ENCODE data around the gene MATCAP1. TPM values are rescaled to one million over a fixed set of nuclear protein-coding genes. Genes with fewer than 3 reads are reported as not detected.

The MATCAP1 gene
- total RNA-seq, 2 experiments from 2014 or later: 38.6 to 56.0 TPM

DNA sequence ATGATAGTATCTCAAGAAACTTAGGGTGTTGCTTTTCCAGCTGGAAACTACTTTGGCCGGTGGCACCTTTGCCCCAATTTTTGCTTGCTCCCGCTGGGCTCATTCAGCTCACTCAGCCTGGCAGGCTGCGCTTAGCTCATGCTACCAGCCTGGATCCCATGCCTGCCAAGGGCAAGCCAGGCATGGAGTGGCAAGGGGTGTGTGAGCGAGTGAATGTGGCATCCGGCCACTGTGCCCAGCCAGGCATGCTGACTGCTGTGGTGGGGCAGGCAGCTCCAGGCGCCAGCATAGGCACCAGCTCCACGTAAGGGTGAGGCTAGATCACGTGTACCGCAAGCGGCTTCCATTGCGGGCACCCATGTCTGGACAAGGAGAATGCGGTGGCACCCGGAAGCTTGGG is 42.4 kb downstream of the MATCAP1 start:
- Mint-ChIP-seq H3K4me1 (no peaks in the 10 kb centered on the region), H3K36me3 (peaks cover 16% of the 10 kb centered on the region), H3K9me3 (ENCODE audit: low read depth) (no peaks in the 10 kb centered on the region), H3K27ac (no peak overlapping the region), H3K27me3 (no peaks in the 10 kb centered on the region), H3K4me3 (no peak overlapping the region)
- CTCF ChIA-PET: interaction anchor here (0.8 to 1.9 kb wide), 11 partner anchors 9 to 306 kb away, joined by 3 to 14 read pairs (median 4); partner anchors contain the start of gene B3GNT9
- DNase-seq: no peak
- no peak for ATAC-seq

DNA sequence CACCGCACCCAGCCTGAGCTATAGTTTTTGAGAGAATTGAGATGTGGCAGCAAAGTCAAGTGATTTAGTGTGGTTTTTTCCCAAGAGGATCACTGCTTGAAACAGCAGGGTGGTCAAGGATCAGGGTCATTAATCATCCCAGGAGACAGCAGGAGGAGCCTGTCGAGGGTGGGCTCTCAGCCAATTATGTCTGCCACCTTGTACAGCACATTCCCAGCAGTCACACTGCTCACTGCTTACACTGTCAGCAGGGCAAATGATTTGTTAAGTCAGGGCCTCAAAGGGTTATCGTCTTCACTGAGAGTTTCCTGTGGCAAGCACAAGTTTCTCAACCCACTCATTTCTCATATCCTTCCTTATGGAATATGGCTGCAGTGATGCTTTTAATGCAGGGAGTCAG is 46.2 kb downstream of the MATCAP1 start:
- no peak for ATAC-seq
- no peak overlapping the region for H3K27ac Mint-ChIP-seq
- no peaks in the 10 kb centered on the region for H3K9me3 Mint-ChIP-seq (ENCODE audit: low read depth)
- H3K4me1 Mint-ChIP-seq: peaks cover 3% of the 10 kb centered on the region
- peaks cover 30% of the 10 kb centered on the region for H3K36me3 Mint-ChIP-seq
- CTCF ChIA-PET: interaction anchor here (1.1 to 3.8 kb wide), 3 partner anchors 8 to 120 kb away, joined by 3 to 17 read pairs (median 3); no protein-coding TSS in a partner anchor
- H3K27me3 Mint-ChIP-seq: no peaks in the 10 kb centered on the region
- no peak for DNase-seq
- no peak overlapping the region for H3K4me3 Mint-ChIP-seq

DNA sequence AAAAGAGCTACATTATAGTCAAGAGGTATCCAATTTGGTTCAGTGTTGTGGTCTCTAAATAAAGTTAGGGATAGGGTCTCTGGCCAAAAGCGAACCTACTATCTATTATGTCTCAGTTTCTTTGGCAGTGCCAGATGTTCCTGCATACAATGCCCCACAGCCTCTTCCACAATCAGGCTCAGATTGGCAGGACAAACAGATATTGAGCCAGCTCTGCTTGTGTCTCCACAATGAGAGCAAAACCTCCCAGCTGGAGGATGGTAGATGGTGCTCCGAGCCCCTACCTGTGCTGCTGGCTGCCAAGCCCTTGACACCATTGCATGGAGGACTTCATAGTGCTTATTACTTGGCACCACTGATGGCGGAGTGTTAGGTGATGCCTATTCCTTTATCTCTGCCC is 54.3 kb downstream of the MATCAP1 start:
- Mint-ChIP-seq H3K27me3 (no peaks in the 10 kb centered on the region), H3K4me1 (peaks cover 5% of the 10 kb centered on the region), H3K4me3 (no peak overlapping the region), H3K36me3 (peaks cover 12% of the 10 kb centered on the region), H3K27ac (no peak overlapping the region), H3K9me3 (ENCODE audit: low read depth) (no peaks in the 10 kb centered on the region)
- no peak for DNase-seq
- no peak for ATAC-seq
- CTCF ChIA-PET: interaction anchor here (0.5 to 1.4 kb wide), 6 partner anchors 9 to 154 kb away, joined by 3 to 5 read pairs (median 3); no protein-coding TSS in a partner anchor

DNA sequence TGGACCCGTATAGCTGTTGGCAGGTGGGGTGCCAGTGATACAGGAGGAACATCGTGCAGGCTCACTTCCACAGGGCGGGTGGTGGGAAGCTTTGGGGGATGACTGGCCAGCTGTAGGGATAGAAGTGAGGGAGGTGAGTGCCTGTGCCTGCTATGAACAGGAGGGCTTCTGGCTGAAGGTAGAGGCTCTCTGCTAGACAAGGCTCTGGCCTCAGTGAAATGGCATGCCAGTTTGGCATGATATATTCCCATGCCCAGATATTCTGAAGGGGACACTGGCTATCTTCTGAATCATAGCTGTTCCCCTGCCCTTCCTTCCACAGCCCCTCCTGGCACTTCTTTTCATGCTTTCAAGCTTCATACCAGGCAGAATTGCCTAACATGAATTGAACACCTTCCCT is 54.9 kb downstream of the MATCAP1 start:
- DNase-seq (no peak), ATAC-seq (no peak)
- Mint-ChIP-seq H3K4me1 (peaks cover 5% of the 10 kb centered on the region), H3K27me3 (no peaks in the 10 kb centered on the region), H3K36me3 (peaks cover 10% of the 10 kb centered on the region), H3K9me3 (ENCODE audit: low read depth) (no peaks in the 10 kb centered on the region), H3K4me3 (no peak overlapping the region), H3K27ac (no peak overlapping the region)
- CTCF ChIA-PET: interaction anchor here (1.0 to 1.8 kb wide), 6 partner anchors 9 to 153 kb away, joined by 3 to 5 read pairs (median 4); no protein-coding TSS in a partner anchor

DNA sequence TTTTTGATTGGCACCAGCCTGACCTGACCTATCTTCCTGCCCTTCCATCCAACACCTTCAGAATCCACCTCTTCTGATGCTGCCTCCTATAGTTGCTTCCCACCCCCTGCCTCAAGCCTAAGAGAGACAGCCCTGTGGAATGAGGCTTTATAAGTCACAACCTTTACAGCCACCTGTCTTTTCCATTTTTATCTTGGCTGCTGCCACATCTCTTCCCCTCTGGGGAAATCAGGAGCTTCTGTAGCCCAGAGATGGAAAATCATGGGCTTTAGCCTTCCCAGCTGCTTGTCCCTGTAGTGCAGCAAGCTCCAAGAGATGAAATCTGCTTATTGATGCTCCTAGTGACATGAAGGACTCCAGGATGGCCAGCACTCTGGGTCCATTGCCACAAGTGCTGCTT is 55.3 kb downstream of the MATCAP1 start:
- no peak for DNase-seq
- H3K4me3 Mint-ChIP-seq: no peak overlapping the region
- no peak for ATAC-seq
- peaks cover 5% of the 10 kb centered on the region for H3K4me1 Mint-ChIP-seq
- H3K36me3 Mint-ChIP-seq: peaks cover 13% of the 10 kb centered on the region
- CTCF ChIA-PET: interaction anchor here (1.0 to 1.8 kb wide), 2 partner anchors 27 to 46 kb away, joined by 3 to 5 read pairs; no protein-coding TSS in a partner anchor
- no peaks in the 10 kb centered on the region for H3K27me3 Mint-ChIP-seq
- H3K9me3 Mint-ChIP-seq (ENCODE audit: low read depth): no peaks in the 10 kb centered on the region
- H3K27ac Mint-ChIP-seq: no peak overlapping the region

Small RNAs within 50 kb of the gene (microRNA-seq; reads per million reads assigned to microRNA genes)
- 26.4 reads per million, percentile 47 among the genes with 10 or more reads in this experiment for gene MIR328

Other genes starting within 250 kb of the MATCAP1 start
- 100 to 1,000 TPM; 124 to 131 TPM for gene CIAO2B, start 249.6 kb downstream of the MATCAP1 start, total RNA-seq
- gene CES2, start 248.4 kb downstream of the MATCAP1 start, total RNA-seq: 10 to 100 TPM; 34.1 to 35.5 TPM
- gene CES3, start 222.7 kb downstream of the MATCAP1 start, total RNA-seq: 1 to 10 TPM; 2.3 to 4.5 TPM
- gene CES4A, start 195.4 kb downstream of the MATCAP1 start, total RNA-seq: 10 to 100 TPM in 1 of 2 experiments, 1 to 10 TPM in 1; 8.1 to 11.7 TPM
- 100 to 1,000 TPM; 180 to 196 TPM for gene CBFB, start 154.8 kb downstream of the MATCAP1 start, total RNA-seq
- gene PHAF1, start 74.0 kb downstream of the MATCAP1 start, total RNA-seq: 10 to 100 TPM; 14.2 to 15.2 TPM
- 1 to 10 TPM; 5.6 to 7.9 TPM for gene B3GNT9, start 33.0 kb downstream of the MATCAP1 start, total RNA-seq
- gene TRADD, start 24.1 kb downstream of the MATCAP1 start, total RNA-seq: 10 to 100 TPM; 36.4 to 52.6 TPM
- gene FBXL8, start 24.0 kb downstream of the MATCAP1 start, total RNA-seq: 10 to 100 TPM; 15.7 to 24.5 TPM
- gene HSF4, start 19.2 kb downstream of the MATCAP1 start, total RNA-seq: 10 to 100 TPM; 15.0 to 43.7 TPM
- 10 to 100 TPM in 1 of 2 experiments, 1 to 10 TPM in 1; 3.3 to 10.3 TPM for gene NOL3, start 13.4 kb downstream of the MATCAP1 start, total RNA-seq
- gene EXOC3L1, start 6.2 kb upstream of the MATCAP1 start, total RNA-seq: not detected
- gene E2F4, start 8.2 kb upstream of the MATCAP1 start, total RNA-seq: 100 to 1,000 TPM; 147 to 148 TPM
- 1 to 10 TPM; 6.2 to 9.8 TPM for gene ELMO3, start 15.2 kb upstream of the MATCAP1 start, total RNA-seq
- gene TMEM208, start 43.2 kb upstream of the MATCAP1 start, total RNA-seq: 10 to 100 TPM; 32.3 to 39.7 TPM
- 100 to 1,000 TPM; 101 to 111 TPM for gene FHOD1, start 63.5 kb upstream of the MATCAP1 start, total RNA-seq
- gene SLC9A5, start 65.0 kb upstream of the MATCAP1 start, total RNA-seq: 1 to 10 TPM; 5.4 to 6.2 TPM
- 10 to 100 TPM in 1 of 2 experiments, 1 to 10 TPM in 1; 7.7 to 12.8 TPM for gene PLEKHG4, start 95.6 kb upstream of the MATCAP1 start, total RNA-seq
- gene KCTD19, start 142.8 kb upstream of the MATCAP1 start, total RNA-seq: 1 to 10 TPM; 1.1 to 3.3 TPM
- 1 to 10 TPM in 1 of 2 experiments, under 1 TPM in 1; 0.45 to 1.0 TPM for gene LRRC36, start 142.9 kb upstream of the MATCAP1 start, total RNA-seq
- gene TPPP3, start 209.5 kb upstream of the MATCAP1 start, total RNA-seq: not detected
- gene ZDHHC1, start 232.5 kb upstream of the MATCAP1 start, total RNA-seq: under 1 TPM; 0.41 to 0.49 TPM
- under 1 TPM in 1 of 2 experiments, not detected in 1; 0.14 TPM for gene HSD11B2, start 247.2 kb upstream of the MATCAP1 start, total RNA-seq